ENCODE results near the gene PRR3.

DNA sequence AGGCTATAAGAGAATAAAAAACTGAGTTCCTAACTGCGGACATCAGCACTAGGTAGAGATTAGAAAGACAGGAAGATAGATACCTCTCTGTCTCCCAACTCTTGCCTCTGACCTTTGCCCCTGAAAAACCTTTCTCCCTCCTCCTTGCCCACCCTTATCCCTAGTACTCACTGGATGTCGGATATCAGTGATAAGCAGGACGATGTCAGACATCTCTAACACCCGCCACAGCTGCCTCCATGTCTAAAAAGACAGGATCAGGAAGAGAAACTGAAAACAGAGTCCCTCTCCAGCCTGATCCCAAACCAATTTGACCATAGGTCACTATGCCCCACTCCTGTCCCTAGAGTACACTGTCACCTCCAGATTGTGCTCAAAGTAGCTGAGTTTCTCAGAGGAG lies 2.7 kb upstream of the PRR3 start:
- TF ChIP-seq, protein P1, sequence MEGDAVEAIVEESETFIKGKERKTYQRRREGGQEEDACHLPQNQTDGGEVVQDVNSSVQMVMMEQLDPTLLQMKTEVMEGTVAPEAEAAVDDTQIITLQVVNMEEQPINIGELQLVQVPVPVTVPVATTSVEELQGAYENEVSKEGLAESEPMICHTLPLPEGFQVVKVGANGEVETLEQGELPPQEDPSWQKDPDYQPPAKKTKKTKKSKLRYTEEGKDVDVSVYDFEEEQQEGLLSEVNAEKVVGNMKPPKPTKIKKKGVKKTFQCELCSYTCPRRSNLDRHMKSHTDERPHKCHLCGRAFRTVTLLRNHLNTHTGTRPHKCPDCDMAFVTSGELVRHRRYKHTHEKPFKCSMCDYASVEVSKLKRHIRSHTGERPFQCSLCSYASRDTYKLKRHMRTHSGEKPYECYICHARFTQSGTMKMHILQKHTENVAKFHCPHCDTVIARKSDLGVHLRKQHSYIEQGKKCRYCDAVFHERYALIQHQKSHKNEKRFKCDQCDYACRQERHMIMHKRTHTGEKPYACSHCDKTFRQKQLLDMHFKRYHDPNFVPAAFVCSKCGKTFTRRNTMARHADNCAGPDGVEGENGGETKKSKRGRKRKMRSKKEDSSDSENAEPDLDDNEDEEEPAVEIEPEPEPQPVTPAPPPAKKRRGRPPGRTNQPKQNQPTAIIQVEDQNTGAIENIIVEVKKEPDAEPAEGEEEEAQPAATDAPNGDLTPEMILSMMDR (IDR thresholded peaks at IDR 0.05): no peak
- TF ChIP-seq EZH2phosphoT487 (IDR thresholded peaks at IDR 0.05) (no peak), EZH2 (IDR thresholded peaks at IDR 0.05) (no peak)

All from neural progenitor cell (in vitro differentiated cells).